Kidney epithelial cell (primary cell): ENCODE measurements around the gene UGT1A8. TPM values are rescaled to one million over a fixed set of nuclear protein-coding genes. Genes with fewer than 3 reads are reported as not detected.

Experiments
- DNase-seq: peaks from one replicate; pipeline ENCODE4 v3.0.0-alpha.2; 2010; ENCODE audit warnings: low read depth
- H3K27me3 ChIP-seq: 2 replicates; pipeline ENCODE4 v1.6.0; 2011; ENCODE audit warnings: low read length; ENCODE audit not compliant: control insufficient read depth, insufficient read depth
- H3K36me3 ChIP-seq: 2 replicates; pipeline ENCODE4 v1.5.1; 2011; ENCODE audit warnings: low read length; ENCODE audit not compliant: control insufficient read depth, insufficient read depth
- H3K4me3 ChIP-seq: 2 replicates; pipeline ENCODE4 v1.5.1; 2011; ENCODE audit warnings: low read depth, mild to moderate bottlenecking, control low read depth, low read length
- CTCF ChIP-seq: IDR thresholded peaks from 2 replicates; pipeline ENCODE4 v1.5.1; 2011; ENCODE audit warnings: mild to moderate bottlenecking, moderate library complexity, low read length, control low read depth, inconsistent platforms; ENCODE audit not compliant: insufficient read depth, poor library complexity, severe bottlenecking
- total RNA-seq: library from RNA; depleted of rRNA; stranded (reverse); fragments of >200 nt; gene quantifications from 2 replicates; pipeline ENCODE4 v1.2.3, GENCODE V29; 2015

UGT1A8 gene
- total RNA-seq, 1 donor from 2014 or later: not detected

- H3K4me3 ChIP-seq: no peak overlapping the region
- TF ChIP-seq CTCF: no peak
- H3K36me3 ChIP-seq: no peaks in the 10 kb centered on the region
- no peaks in the 10 kb centered on the region for H3K27me3 ChIP-seq
- DNase-seq: no peak
Observed at GRCh38 chr2:233707940-233708644, 90.7 kb downstream of the UGT1A8 start.

DNA sequence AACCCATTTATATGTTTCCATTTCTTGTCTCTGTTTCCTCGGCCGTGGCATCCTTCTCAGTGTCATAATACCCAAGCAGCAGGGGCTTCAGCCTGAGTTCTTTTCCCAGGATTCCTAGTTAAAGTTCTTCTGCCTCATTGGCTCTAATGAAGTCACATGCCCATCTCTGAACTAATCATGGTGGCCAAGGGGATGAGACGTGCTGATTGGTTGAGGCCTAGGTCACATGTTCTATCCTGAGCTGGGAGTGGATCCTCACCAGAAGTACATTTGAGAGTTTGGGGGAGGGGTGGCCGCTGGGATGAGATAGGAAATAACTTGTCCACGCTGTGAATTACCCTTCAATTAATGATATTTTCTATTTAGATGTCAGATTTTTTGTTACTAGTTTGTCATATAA, 91.5 kb downstream of the UGT1A8 start:
- H3K27me3 ChIP-seq: no peaks in the 10 kb centered on the region
- no peaks in the 10 kb centered on the region for H3K36me3 ChIP-seq
- no peak for TF ChIP-seq CTCF
- no peak for DNase-seq
- H3K4me3 ChIP-seq: no peak overlapping the region

DNA sequence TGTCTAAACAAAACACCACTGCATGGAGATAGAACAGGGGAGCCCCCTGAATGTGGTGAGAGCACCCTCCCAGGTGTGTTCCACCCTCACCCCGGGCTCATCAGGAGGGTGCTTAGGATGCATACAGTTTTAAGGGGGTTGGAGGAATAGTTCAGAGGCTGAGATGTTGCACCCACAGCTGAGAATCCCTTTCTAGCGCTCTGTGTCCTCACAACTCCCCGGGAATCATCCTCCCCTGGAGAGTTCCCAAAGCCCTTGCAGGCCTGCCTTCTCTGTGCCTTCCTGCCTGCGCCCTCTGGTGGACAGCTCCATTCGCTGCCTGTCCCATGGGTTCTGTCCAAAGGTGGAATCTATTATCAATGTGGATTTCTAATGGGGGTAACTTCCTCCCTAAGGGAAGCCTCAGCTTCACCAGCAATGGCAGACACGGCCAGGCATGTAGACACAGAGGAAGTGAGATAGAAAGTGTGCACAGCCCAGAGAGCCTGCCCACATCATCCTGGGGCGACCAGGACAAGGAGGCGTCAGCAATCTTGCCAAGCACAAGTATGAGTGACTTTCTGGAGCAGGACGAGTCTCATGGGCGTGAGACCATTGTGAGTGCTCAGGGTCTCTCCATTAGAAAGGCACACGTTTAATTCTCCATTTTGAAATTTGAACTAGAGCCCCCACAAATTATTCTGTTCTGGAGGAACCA, 94.0 kb downstream of the UGT1A8 start:
- DNase-seq: peak; percentile 19
- Histone ChIP-seq H3K4me3 (no peak overlapping the region), H3K27me3 (no peaks in the 10 kb centered on the region), H3K36me3 (no peaks in the 10 kb centered on the region)
- TF ChIP-seq CTCF: peak; percentile 92

DNA sequence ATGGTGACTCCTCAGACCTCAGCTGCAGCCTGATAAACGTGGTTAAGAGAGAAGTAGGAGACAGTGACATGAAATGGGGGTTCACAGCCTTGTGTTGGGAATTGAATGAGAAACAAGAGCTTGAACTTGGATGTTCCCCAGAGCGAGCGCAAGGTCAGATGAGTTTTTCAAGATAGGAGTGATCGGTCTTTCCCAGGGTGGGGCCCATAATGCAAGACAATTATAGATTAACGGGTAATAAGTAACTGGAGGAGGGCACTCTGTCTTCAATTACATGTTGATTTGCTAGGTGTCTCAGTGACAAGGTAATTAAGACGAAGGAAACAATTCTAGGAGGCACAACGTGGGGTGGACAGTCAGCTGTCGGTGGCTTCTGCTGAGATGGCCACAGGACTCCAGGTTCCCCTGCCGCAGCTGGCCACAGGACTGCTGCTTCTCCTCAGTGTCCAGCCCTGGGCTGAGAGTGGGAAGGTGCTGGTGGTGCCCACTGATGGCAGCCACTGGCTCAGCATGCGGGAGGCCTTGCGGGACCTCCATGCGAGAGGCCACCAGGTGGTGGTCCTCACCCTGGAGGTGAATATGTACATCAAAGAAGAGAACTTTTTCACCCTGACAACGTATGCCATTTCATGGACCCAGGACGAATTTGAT, 95.3 kb downstream of the UGT1A8 start, which contains the start of gene UGT1A5:
Gene UGT1A5, plus strand, starts transcription at position 297 of the 651 bp plus-strand sequence. Its CDS starts 85 bp downstream, at position 382.
- TF ChIP-seq CTCF: no peak
- no peak for DNase-seq
- Histone ChIP-seq H3K4me3 (no peak within 1 kb of the TSS), H3K36me3 (no peaks in the 10 kb centered on the region), H3K27me3 (no peaks in the 10 kb centered on the region)

- no peaks in the 10 kb centered on the region for H3K36me3 ChIP-seq
- no peak for DNase-seq
- no peaks in the 10 kb centered on the region for H3K27me3 ChIP-seq
- TF ChIP-seq CTCF: no peak
- no peak overlapping the region for H3K4me3 ChIP-seq
Observed at GRCh38 chr2:233713262-233713615, 95.8 kb downstream of the UGT1A8 start.
